Measurements from ENCODE around the gene LRRC59.
"Not testable (repeated sequence)": the region's sequence is repeated elsewhere in the genome, so short reads cannot be mapped to it uniquely, and the experiment has no call there.

LRRC59 gene

GRCh38 chr17:50424996-50425681, 27.8 kb upstream of the LRRC59 start:
- DNase-seq: peak in 1 of 51 donors; percentile 16

DNA sequence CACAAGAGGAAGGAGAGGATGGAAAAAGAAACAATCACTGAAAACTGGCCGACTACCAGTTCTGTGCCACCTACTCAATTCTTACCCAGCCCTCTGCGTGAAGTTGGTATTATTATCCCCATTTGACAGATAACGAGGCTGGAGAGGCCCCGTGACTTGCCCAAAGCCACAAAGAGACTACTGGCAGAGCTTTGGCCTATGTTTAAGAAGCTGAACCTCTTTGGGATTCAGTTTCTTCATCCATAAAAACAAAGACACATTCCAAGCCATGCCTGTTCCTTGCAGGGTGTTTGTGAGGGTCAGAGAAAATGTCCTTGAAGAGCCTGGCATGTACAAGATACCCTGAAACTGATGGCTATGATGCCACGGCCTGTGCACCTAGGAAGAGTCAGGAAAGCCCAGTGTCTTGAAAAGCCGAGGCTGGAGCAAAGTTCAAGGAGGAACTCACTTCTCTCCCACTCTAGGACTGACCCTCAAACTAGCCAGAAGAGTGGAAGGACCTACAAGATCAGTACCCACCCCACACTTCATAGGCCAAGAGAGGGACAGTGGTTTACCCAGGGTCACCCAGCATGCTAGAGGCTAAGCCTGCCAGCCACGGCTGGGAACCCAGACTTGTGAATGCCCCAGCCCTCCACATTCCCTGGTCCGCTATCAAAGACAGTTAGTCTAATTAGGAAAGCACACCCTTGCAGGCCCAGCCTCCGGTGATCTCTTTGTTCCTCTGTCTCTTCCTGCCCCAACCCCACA, 27.1 kb upstream of the LRRC59 start:
- DNase-seq: no peak

DNA sequence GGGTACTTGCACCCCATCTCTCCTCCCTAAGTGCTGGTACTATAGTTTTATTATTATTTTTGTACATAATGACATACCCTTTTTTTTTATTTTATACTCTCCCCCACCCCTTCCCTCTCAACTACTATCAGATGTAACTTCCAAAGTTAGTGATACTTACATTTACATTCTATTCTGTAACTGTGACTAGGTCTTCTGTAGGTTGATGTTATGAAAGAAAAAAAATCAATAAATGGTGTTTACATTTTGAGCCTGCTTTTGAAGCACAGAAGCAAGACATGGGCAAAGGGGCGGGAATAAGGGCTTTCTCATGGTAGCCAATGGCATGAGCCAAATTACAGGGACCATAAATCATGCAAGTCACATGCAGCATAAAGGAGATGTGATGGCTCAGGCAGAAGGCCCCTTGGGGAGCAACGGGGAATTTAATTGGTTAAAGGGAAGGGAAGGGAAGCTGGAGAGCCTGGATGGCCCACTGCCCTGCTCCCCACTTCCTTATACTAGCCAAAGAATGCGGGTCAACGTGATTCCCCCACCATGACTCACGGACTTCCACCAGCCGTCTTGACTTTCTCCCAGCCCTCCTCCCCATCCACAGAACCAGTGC, 26.3 kb upstream of the LRRC59 start:
- peak in 1 of 51 donors; percentile 6 for DNase-seq

- no peak for DNase-seq
These were observed 25.4 kb upstream of the LRRC59 start for GRCh38 chr17:50422738-50423137.

DNA sequence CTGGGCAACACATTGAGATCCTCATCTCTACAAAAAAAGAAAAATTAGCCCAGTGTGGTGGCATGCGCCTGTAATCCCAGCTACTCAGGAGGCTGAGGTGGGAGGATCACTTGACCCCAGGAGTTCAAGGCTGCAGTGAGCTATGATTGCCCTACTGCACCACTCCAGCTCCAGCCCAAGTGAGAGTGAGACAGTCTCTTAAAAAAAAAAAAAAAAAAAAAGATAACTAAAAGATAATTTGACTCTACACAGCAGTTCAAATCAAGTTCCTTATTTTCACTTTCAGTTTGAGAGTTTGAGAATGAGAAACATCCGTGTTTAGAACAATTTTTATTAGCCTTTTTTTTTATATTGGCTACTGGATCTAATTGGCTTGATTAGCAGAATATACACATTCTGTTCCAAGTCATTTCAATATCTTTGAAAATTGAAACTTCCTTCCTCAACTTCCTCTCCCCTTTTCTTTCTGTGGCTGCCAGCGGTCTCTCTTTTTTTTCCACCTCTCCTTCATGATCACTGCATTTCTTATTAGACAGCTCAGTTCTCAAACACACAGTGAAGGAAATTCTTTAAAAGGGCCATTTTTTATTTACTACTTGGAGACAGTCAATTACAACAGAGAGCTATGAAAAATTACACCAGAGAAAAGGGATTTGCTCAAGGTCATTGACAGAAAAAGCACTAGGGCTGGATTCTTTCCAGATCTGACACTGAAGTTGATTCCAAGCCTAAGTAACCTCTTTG, 24.2 kb upstream of the LRRC59 start:
- no peak for DNase-seq

GRCh38 chr17:50420419-50421112, 23.2 kb upstream of the LRRC59 start:
- no peak for DNase-seq

- DNase-seq: not testable (repeated sequence)
These were observed 22.3 kb upstream of the LRRC59 start for GRCh38 chr17:50419577-50419976.

GRCh38 chr17:50414808-50415207, 17.5 kb upstream of the LRRC59 start:
- DNase-seq: no peak

GRCh38 chr17:50412188-50412732, 14.9 kb upstream of the LRRC59 start:
- DNase-seq: no peak

- no peak for DNase-seq
These were observed 10.6 kb upstream of the LRRC59 start for GRCh38 chr17:50407921-50408320.

- DNase-seq: no peak
These were observed 9.3 kb upstream of the LRRC59 start for GRCh38 chr17:50406578-50406977.

GRCh38 chr17:50405351-50405750, 8.0 kb upstream of the LRRC59 start:
- not testable (repeated sequence) for DNase-seq

DNA sequence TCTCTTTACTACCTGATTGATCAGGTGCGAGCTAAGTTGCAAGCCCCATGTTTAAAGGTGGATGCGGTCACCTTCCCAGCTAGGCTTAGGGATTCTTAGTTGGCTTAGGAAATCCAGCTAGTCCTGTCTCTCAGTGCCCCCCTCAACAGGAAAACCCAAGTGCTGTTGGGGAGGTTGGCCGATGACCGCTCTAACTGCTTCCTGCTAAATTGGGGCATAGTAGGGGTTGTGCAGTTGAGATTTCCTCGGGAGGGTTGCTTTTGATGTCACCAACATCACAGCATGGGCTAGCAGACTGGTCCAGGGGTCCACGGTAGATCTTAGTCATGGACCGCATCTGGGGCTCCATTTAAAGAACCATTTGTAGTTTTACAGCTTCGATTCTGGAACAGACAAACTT, 2.3 kb upstream of the LRRC59 start:
- DNase-seq: not testable (repeated sequence)

- DNase-seq: not testable (repeated sequence)
These were observed 1.3 kb upstream of the LRRC59 start for GRCh38 chr17:50398672-50399071.

DNA sequence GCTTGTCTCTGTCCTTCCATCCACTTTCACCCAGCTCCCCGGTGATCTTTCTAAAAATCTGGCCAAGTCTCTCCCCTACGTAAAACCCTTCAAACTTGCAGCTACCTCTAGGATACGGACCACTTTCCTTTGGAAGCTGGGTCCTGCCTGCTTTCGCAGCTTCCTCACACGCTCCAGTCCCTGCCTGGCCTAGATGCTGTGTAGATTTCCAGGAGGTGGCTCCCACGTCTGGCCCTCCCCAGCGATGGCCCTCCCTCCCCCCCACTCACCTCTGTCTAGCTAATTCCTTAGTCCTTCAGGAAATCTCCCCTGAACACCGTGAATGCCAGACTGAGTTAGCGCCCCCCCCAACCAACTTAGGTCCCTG, 579 bp upstream of the LRRC59 start:
- DNase-seq: no peak

GRCh38 chr17:50396261-50397110, 837 bp downstream of the LRRC59 start:
- DNase-seq: peak in 4 of 51 donors; percentile 7 to 27 (median 13)

- no peak for DNase-seq
These were observed 2.6 kb downstream of the LRRC59 start for GRCh38 chr17:50394711-50395110.

DNA sequence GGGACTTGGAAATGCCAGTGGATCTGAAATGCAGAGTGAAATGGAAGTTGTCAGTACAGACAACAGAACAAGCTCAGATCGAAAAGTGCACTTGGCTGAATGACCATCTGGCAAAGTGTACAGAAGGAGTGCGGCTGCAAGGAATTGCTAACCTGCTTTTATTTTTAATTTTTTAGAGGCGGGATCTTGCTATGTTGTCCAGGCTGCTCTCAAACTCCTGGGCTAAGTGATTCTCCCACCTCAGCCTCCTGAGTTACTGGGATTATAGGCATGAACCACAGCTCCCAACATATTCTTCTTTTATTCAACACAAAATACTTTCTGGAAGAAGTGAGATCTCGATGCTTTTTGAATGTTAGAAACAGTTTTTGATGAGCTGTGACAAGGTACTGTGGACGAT, 3.6 kb downstream of the LRRC59 start:
- DNase-seq: no peak

- DNase-seq: no peak
These were observed 4.7 kb downstream of the LRRC59 start for GRCh38 chr17:50392621-50393020.

DNA sequence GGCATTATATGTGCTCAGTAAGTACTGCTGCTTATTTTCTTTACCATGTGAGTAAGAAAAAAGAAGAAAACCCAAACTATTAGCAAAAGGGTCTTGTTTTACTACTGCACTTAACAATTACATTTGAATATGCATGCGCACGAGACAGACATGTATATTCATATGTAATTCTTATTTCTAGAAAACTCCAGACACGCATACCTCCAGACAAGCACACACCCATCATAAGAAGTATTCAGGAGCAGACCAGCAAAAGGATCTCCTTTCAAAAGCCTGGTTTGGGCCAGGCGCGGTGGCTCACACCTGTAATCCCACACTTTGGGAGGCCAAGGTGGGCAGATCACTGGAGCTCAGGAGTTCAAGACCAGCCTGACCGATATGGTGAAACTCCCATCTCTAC, 7.8 kb downstream of the LRRC59 start:
- no peak for DNase-seq

All from hypothalamus (tissue), 51 donors.